ENCODE measurements around the gene ZNF765. TPM values are rescaled to one million over a fixed set of nuclear protein-coding genes. Genes with fewer than 3 reads are reported as not detected.
"Not testable (repeated sequence)": the region's sequence is repeated elsewhere in the genome, so short reads cannot be mapped to it uniquely, and the experiment has no call there.

ZNF765 gene
- total RNA-seq, 1 experiment from 2014 or later = 6.7 TPM

GRCh38 chr19:53471916-53472315, 77.0 kb downstream of the ZNF765 start (continued):
- TF ChIP-seq REST (IDR thresholded peaks at IDR 0.05; ENCODE audit: low read depth) (no peak), EZH2 (IDR thresholded peaks at IDR 0.05) (no peak), SP1 (IDR thresholded peaks at IDR 0.05; ENCODE audit: low read depth) (no peak), CTCF (IDR thresholded peaks at IDR 0.05 in 2 of 3, conservative IDR thresholded peaks at IDR 0.05 in 1 of 3; ENCODE audit: borderline replicate concordance in 1 of 3, insufficient read depth in 1 of 3, low read depth in 2 of 3, low read length in 2 of 3) (no peak), ELF1 (IDR thresholded peaks at IDR 0.05; ENCODE audit: borderline replicate concordance, low read depth) (no peak), ZNF274 (IDR thresholded peaks at IDR 0.05; ENCODE audit: low read depth, low read length) (no peak), ATF3 (IDR thresholded peaks at IDR 0.05) (no peak), MAX (IDR thresholded peaks at IDR 0.05) (no peak)

- intact Hi-C loops (cut with micrococcal nuclease); H3K9ac ChIP-seq (ENCODE audit: low read length); DNase-seq (ENCODE audit: low read depth, low spot score); RAD21 ChIA-PET (ENCODE audit: low non-redundant PET in 1 of 2, low total read pairs in 2 of 2, uncharacterized antibody in 2 of 2, unreplicated experiment in 2 of 2); H3K4me3 ChIP-seq (replicated peaks in 1 of 2; ENCODE audit: low read depth in 1 of 2, low read length in 2 of 2); H3K4me2 ChIP-seq (ENCODE audit: low read length); H3K36me3 ChIP-seq (ENCODE audit: control insufficient read depth in 1 of 2, insufficient read depth in 2 of 2, low read length in 2 of 2); POLR2A ChIA-PET; BruUV-seq (replicated peaks); H3K27me3 ChIP-seq (ENCODE audit: insufficient read depth, low read length); H3K27ac ChIP-seq (ENCODE audit: low read depth, low read length); ATAC-seq; H3K9me2 ChIP-seq (ENCODE audit: insufficient read depth); H2AFZ ChIP-seq (ENCODE audit: low read depth, low read length, poor library complexity, severe bottlenecking); H4K20me1 ChIP-seq (ENCODE audit: insufficient read depth); H3K9me3 ChIP-seq (ENCODE audit: control insufficient read depth in 1 of 2, insufficient read depth in 1 of 2, low read depth in 1 of 2, low read length in 2 of 2); H3K79me2 ChIP-seq (ENCODE audit: insufficient read depth, low read length); CTCF ChIA-PET; H3K4me1 ChIP-seq (ENCODE audit: control insufficient read depth in 1 of 2, insufficient read depth in 2 of 2, low read length in 2 of 2): not testable (repeated sequence)
Observed at GRCh38 chr19:53474832-53475231, 79.9 kb downstream of the ZNF765 start.

GRCh38 chr19:53475470-53475869, 80.5 kb downstream of the ZNF765 start:
- H3K27ac ChIP-seq (ENCODE audit: low read depth, low read length); H3K4me2 ChIP-seq (ENCODE audit: low read length); H3K9ac ChIP-seq (ENCODE audit: low read length); H3K4me1 ChIP-seq (ENCODE audit: control insufficient read depth in 1 of 2, insufficient read depth in 2 of 2, low read length in 2 of 2); H3K9me2 ChIP-seq (ENCODE audit: insufficient read depth); H2AFZ ChIP-seq (ENCODE audit: low read depth, low read length, poor library complexity, severe bottlenecking); BruUV-seq (replicated peaks); H4K20me1 ChIP-seq (ENCODE audit: insufficient read depth); CTCF ChIA-PET; ATAC-seq; H3K27me3 ChIP-seq (ENCODE audit: insufficient read depth, low read length); RAD21 ChIA-PET (ENCODE audit: low non-redundant PET in 1 of 2, low total read pairs in 2 of 2, uncharacterized antibody in 2 of 2, unreplicated experiment in 2 of 2); intact Hi-C loops (cut with micrococcal nuclease); H3K4me3 ChIP-seq (replicated peaks in 1 of 2; ENCODE audit: low read depth in 1 of 2, low read length in 2 of 2); H3K9me3 ChIP-seq (ENCODE audit: control insufficient read depth in 1 of 2, insufficient read depth in 1 of 2, low read depth in 1 of 2, low read length in 2 of 2); H3K79me2 ChIP-seq (ENCODE audit: insufficient read depth, low read length); POLR2A ChIA-PET; H3K36me3 ChIP-seq (ENCODE audit: control insufficient read depth in 1 of 2, insufficient read depth in 2 of 2, low read length in 2 of 2); DNase-seq (ENCODE audit: low read depth, low spot score): not testable (repeated sequence)

Measured in HCT116 (cell line).